ENCODE measurements around the gene RNF217. TPM values are rescaled to one million over a fixed set of nuclear protein-coding genes. Genes with fewer than 3 reads are reported as not detected.

The RNF217 gene
- total and polyA plus RNA-seq, 10 of the 15 experiments (the other 5 are each of a cell fraction or from before 2014, with no cell fraction given), result under 0.01 to 11.7 (median 0.04) TPM; not detected in 3

DNA sequence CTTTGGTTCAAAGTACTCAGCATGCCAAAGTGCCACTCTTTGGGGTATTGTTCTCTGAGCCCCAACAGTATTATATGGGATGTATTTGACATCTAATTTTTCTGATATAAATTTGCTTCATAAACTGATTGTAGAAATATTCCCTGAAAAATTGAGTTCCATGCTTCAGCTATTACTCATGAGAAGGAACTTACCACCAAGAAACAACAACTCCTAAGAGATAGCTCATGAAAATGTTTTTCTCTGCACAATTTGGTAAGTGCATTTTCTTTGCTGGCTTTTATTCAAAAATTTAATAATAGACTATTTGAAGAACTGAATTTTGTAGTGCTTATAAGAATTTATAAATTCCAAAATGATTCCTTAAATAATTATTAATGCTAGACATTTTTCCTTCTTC, 178.6 kb downstream of the RNF217 start (continued):
- TF ChIP-seq, protein P1, sequence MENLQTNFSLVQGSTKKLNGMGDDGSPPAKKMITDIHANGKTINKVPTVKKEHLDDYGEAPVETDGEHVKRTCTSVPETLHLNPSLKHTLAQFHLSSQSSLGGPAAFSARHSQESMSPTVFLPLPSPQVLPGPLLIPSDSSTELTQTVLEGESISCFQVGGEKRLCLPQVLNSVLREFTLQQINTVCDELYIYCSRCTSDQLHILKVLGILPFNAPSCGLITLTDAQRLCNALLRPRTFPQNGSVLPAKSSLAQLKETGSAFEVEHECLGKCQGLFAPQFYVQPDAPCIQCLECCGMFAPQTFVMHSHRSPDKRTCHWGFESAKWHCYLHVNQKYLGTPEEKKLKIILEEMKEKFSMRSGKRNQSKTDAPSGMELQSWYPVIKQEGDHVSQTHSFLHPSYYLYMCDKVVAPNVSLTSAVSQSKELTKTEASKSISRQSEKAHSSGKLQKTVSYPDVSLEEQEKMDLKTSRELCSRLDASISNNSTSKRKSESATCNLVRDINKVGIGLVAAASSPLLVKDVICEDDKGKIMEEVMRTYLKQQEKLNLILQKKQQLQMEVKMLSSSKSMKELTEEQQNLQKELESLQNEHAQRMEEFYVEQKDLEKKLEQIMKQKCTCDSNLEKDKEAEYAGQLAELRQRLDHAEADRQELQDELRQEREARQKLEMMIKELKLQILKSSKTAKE (IDR thresholded peaks at IDR 0.05; ENCODE audit: low read depth, poor library complexity, severe bottlenecking), result no peak
- TF ChIP-seq EP300 (IDR thresholded peaks at IDR 0.05; ENCODE audit: borderline replicate concordance in 1 of 2, control insufficient read depth in 1 of 2, low read depth in 2 of 2, low read length in 2 of 2), result no peak
- TF ChIP-seq, protein P2, sequence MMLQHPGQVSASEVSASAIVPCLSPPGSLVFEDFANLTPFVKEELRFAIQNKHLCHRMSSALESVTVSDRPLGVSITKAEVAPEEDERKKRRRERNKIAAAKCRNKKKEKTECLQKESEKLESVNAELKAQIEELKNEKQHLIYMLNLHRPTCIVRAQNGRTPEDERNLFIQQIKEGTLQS (IDR thresholded peaks at IDR 0.05; ENCODE audit: borderline replicate concordance, extremely low read depth, low read depth, low read length), result no peak
- TF ChIP-seq SRF (IDR thresholded peaks at IDR 0.05; ENCODE audit: low read depth in 2 of 2, low read length in 2 of 2), result no peak
- no peak for TF ChIP-seq MYC (IDR thresholded peaks at IDR 0.05; ENCODE audit: insufficient read depth, insufficient read length, insufficient replicate concordance, low read length, severe bottlenecking)
- no peak for TF ChIP-seq JUND (IDR thresholded peaks at IDR 0.05; ENCODE audit: low read depth, low read length)

Other genes starting within 250 kb of the RNF217 start
- 0.17 TPM in 1 of 2 replicates, not detected in the other for gene TPD52L1, start 191.3 kb downstream of the RNF217 start, total RNA-seq (2014; rRNA removed)
- not detected in 2 replicates for gene TPD52L1, start 191.3 kb downstream of the RNF217 start, total RNA-seq (2014; rRNA removed; fragmentation: Illumina TruSeq; extraction: Trizol)
- gene TPD52L1, start 191.3 kb downstream of the RNF217 start, total RNA-seq (2021), result 0.21 and 0.28 TPM in 2 replicates
- 2.6 and 3.3 TPM in 2 replicates for gene TPD52L1, start 191.3 kb downstream of the RNF217 start, polyA plus RNA-seq (2011; rRNA removed)
- 0.03 TPM in 1 of 2 replicates, not detected in the other for gene TPD52L1, start 191.3 kb downstream of the RNF217 start, polyA plus RNA-seq (2014; fragmentation: Illumina TruSeq; extraction: Trizol)
- under 1 TPM; 0.09 to 0.16 TPM for gene TPD52L1, start 191.3 kb downstream of the RNF217 start, polyA plus RNA-seq (2014; fragmentation: Nextera tagmentation; extraction: Ambion mirVana)
- gene TPD52L1, start 191.3 kb downstream of the RNF217 start, polyA plus RNA-seq (2014; rRNA removed), result 0.12 and 0.14 TPM in 2 replicates
- not detected for gene TPD52L1, start 191.3 kb downstream of the RNF217 start, polyA plus RNA-seq (2016; fragmentation: Nextera tagmentation; extraction: Ambion mirVana)